SK-N-DZ (cell line): Measurements from ENCODE around the gene FSTL4.
"Not testable (repeated sequence)": the region's sequence is repeated elsewhere in the genome, so short reads cannot be mapped to it uniquely, and the experiment has no call there.

ENCODE experiments used
- DNase-seq: peaks from one replicate; pipeline ENCODE4 v3.0.0-alpha.2; 2015; ENCODE audit warnings: low spot score

The FSTL4 gene

GRCh38 chr5:133229931-133230664 is 382.2 kb downstream of the FSTL4 start:
- DNase-seq: no peak

GRCh38 chr5:133228316-133228715 is 384.0 kb downstream of the FSTL4 start:
- no peak for DNase-seq

- DNase-seq: no peak
Observed at GRCh38 chr5:133227897-133228296, 384.4 kb downstream of the FSTL4 start.

GRCh38 chr5:133227082-133227481 is 385.3 kb downstream of the FSTL4 start:
- no peak for DNase-seq

- no peak for DNase-seq
Observed at GRCh38 chr5:133226186-133226585, 386.2 kb downstream of the FSTL4 start.

GRCh38 chr5:133225671-133226152 is 386.6 kb downstream of the FSTL4 start:
- DNase-seq: no peak

- DNase-seq: no peak
Observed at GRCh38 chr5:133222979-133223378, 389.4 kb downstream of the FSTL4 start.

- no peak for DNase-seq
Observed at GRCh38 chr5:133222521-133222920, 389.8 kb downstream of the FSTL4 start.

- no peak for DNase-seq
Observed at GRCh38 chr5:133222040-133222439, 390.3 kb downstream of the FSTL4 start.

GRCh38 chr5:133220851-133221674 is 391.3 kb downstream of the FSTL4 start:
- DNase-seq: no peak

- no peak for DNase-seq
Observed at GRCh38 chr5:133219296-133219695, 393.0 kb downstream of the FSTL4 start.

- DNase-seq: not testable (repeated sequence)
Observed at GRCh38 chr5:133216138-133216537, 396.2 kb downstream of the FSTL4 start.

GRCh38 chr5:133214153-133214820 is 398.1 kb downstream of the FSTL4 start:
- no peak for DNase-seq

- DNase-seq: no peak
Observed at GRCh38 chr5:133205649-133206048, 406.7 kb downstream of the FSTL4 start.

GRCh38 chr5:133205204-133205603 is 407.1 kb downstream of the FSTL4 start:
- no peak for DNase-seq

GRCh38 chr5:133203317-133204305 is 408.7 kb downstream of the FSTL4 start:
- peak; percentile 57 for DNase-seq

- DNase-seq: peak; percentile 48
Observed at GRCh38 chr5:133202066-133202665, 410.2 kb downstream of the FSTL4 start.

- DNase-seq: no peak
Observed at GRCh38 chr5:133201310-133201709, 411.0 kb downstream of the FSTL4 start.

- peak; percentile 15 for DNase-seq
Observed at GRCh38 chr5:133200256-133200655, 412.1 kb downstream of the FSTL4 start.

- peak; percentile 32 for DNase-seq
Observed at GRCh38 chr5:133199417-133200178, 412.7 kb downstream of the FSTL4 start.
